ENCODE results near the gene LPCAT1. TPM values are rescaled to one million over a fixed set of nuclear protein-coding genes. Genes with fewer than 3 reads are reported as not detected.
"Not testable (repeated sequence)": the region's sequence is repeated elsewhere in the genome, so short reads cannot be mapped to it uniquely, and the experiment has no call there.

Gene LPCAT1
- total RNA-seq, 4 donors from 2014 or later: 23.4 to 45.3 (median 26.8) TPM

GRCh38 chr5:1562599-1562998 lies 38.8 kb upstream of the LPCAT1 start:
- 87 to 90% methylated on average over 5 of the region's 5 CpGs for WGBS, 2 donors
- Histone ChIP-seq H3K27me3 (peaks cover 0 to 11% of the 10 kb centered on the region in 2 donors), H3K9me3 (no peaks in the 10 kb centered on the region), H3K4me3 (no peak overlapping the region), H3K27ac (no peak overlapping the region), H3K4me1 (peaks cover 0 to 8% (median 0%) of the 10 kb centered on the region in 4 donors), H3K36me3 (no peaks in the 10 kb centered on the region)
- no peak for TF ChIP-seq POLR2A (IDR thresholded peaks at IDR 0.05)
- TF ChIP-seq CTCF (IDR thresholded peaks at IDR 0.05): no peak
- no peak for TF ChIP-seq EP300 (IDR thresholded peaks at IDR 0.05)
- no peak for DNase-seq (ENCODE audit: low spot score in 2 of 2)

- TF ChIP-seq EP300 (IDR thresholded peaks at IDR 0.05) (no peak), POLR2A (IDR thresholded peaks at IDR 0.05) (no peak), CTCF (IDR thresholded peaks at IDR 0.05) (no peak)
- H3K4me1 ChIP-seq: peaks cover 0 to 2% (median 0%) of the 10 kb centered on the region in 4 donors
- no peak for DNase-seq (ENCODE audit: low spot score in 2 of 2)
- no peak overlapping the region for H3K27ac ChIP-seq
- H3K27me3 ChIP-seq: peaks cover 0 to 14% of the 10 kb centered on the region in 2 donors
- H3K9me3 ChIP-seq: no peaks in the 10 kb centered on the region
- 64% methylated on average over 9 to 10 of the region's 10 CpGs for WGBS, 2 donors
- no peaks in the 10 kb centered on the region for H3K36me3 ChIP-seq
- no peak overlapping the region for H3K4me3 ChIP-seq
These were observed 37.7 kb upstream of the LPCAT1 start for GRCh38 chr5:1561402-1561929.

GRCh38 chr5:1560499-1560898 lies 36.7 kb upstream of the LPCAT1 start:
- WGBS, 2 donors: 90 to 91% methylated on average over 13 of the region's 13 CpGs
- H3K27ac ChIP-seq; H3K4me3 ChIP-seq; H3K36me3 ChIP-seq; DNase-seq (ENCODE audit: low spot score in 2 of 2); H3K9me3 ChIP-seq; H3K4me1 ChIP-seq: not testable (repeated sequence)
- H3K27me3 ChIP-seq: peaks cover 0 to 24% of the 10 kb centered on the region in 2 donors

GRCh38 chr5:1558944-1559343 lies 35.2 kb upstream of the LPCAT1 start:
- peaks cover 0 to 2% (median 0%) of the 10 kb centered on the region in 4 donors for H3K4me1 ChIP-seq
- no peak overlapping the region for H3K27ac ChIP-seq
- H3K36me3 ChIP-seq: no peaks in the 10 kb centered on the region
- TF ChIP-seq POLR2A (IDR thresholded peaks at IDR 0.05) (no peak), EP300 (IDR thresholded peaks at IDR 0.05) (no peak), CTCF (IDR thresholded peaks at IDR 0.05) (no peak)
- WGBS, 2 donors: 44 to 67% methylated on average over 6 of the region's 6 CpGs
- H3K4me3 ChIP-seq: no peak overlapping the region
- no peaks in the 10 kb centered on the region for H3K9me3 ChIP-seq
- no peak for DNase-seq (ENCODE audit: low spot score in 2 of 2)
- H3K27me3 ChIP-seq: peaks cover 0 to 24% of the 10 kb centered on the region in 2 donors

- Histone ChIP-seq H3K9me3 (no peaks in the 10 kb centered on the region), H3K27ac (no peak overlapping the region), H3K27me3 (peaks cover 0 to 24% of the 10 kb centered on the region in 2 donors), H3K36me3 (no peaks in the 10 kb centered on the region), H3K4me1 (peaks cover 0 to 14% (median 7%) of the 10 kb centered on the region in 4 donors), H3K4me3 (no peak overlapping the region)
- DNase-seq (ENCODE audit: low spot score in 2 of 2): no peak
- TF ChIP-seq EP300 (IDR thresholded peaks at IDR 0.05): no peak
- TF ChIP-seq CTCF (IDR thresholded peaks at IDR 0.05): no peak
- TF ChIP-seq POLR2A (IDR thresholded peaks at IDR 0.05): no peak
- WGBS, 2 donors: 78 to 84% methylated on average over 21 to 22 of the region's 22 CpGs
These were observed 33.5 kb upstream of the LPCAT1 start for GRCh38 chr5:1557114-1557873.

Data from tibial nerve (tissue), 4 donors.